ENCODE results near the gene MDM2. TPM values are rescaled to one million over a fixed set of nuclear protein-coding genes. Genes with fewer than 3 reads are reported as not detected.

Gene MDM2
- total and polyA plus RNA-seq, 2 of the 13 experiments (the other 11 are each of a cell fraction or from before 2014, with no cell fraction given), result 29.3 to 314 TPM

DNA sequence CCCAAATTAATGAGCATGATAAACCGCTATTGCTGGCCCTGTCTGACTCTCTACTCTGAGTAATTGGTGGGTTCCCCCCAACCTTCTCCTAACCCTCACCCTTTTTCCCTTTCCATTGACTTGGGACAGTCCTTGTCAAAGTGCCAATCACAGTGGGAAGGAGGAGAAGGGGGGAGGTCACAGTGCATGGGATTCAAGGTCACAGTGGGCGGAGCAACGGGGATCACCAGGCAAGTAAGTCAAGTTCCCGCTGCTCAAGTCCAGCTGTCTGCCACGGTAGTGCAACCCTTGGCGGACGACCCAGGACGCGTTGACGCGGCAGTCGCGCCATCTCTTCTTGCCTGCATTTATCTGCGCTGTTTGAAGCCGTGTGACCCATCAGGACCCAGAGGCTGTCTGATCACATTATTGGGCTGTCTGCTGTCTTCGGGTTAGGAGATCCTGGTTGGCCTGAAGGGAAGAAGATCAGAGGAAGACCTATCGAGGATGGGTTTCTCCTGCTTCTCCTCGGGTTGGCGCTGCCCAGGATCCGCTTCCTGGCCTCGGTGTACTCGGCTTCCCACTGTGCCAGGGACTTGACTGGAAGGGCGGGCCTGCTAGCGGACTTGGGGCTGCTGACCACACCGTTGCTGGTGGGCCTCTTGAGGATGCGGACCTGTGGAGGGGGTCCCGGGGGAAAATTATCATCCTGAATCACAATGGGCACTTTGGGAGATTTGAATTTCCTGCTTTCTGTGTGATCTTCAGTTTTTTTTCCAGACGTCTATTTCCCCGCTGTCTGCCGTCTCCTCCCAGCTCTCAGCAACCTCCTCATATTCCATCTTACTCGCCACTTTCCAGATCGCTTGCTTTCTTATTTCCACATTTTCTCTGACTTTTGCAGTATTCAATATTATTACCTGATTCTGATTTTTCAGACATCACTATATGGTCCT lies 3.1 kb upstream of the MDM2 start (continued):
- TF ChIP-seq, protein P1, sequence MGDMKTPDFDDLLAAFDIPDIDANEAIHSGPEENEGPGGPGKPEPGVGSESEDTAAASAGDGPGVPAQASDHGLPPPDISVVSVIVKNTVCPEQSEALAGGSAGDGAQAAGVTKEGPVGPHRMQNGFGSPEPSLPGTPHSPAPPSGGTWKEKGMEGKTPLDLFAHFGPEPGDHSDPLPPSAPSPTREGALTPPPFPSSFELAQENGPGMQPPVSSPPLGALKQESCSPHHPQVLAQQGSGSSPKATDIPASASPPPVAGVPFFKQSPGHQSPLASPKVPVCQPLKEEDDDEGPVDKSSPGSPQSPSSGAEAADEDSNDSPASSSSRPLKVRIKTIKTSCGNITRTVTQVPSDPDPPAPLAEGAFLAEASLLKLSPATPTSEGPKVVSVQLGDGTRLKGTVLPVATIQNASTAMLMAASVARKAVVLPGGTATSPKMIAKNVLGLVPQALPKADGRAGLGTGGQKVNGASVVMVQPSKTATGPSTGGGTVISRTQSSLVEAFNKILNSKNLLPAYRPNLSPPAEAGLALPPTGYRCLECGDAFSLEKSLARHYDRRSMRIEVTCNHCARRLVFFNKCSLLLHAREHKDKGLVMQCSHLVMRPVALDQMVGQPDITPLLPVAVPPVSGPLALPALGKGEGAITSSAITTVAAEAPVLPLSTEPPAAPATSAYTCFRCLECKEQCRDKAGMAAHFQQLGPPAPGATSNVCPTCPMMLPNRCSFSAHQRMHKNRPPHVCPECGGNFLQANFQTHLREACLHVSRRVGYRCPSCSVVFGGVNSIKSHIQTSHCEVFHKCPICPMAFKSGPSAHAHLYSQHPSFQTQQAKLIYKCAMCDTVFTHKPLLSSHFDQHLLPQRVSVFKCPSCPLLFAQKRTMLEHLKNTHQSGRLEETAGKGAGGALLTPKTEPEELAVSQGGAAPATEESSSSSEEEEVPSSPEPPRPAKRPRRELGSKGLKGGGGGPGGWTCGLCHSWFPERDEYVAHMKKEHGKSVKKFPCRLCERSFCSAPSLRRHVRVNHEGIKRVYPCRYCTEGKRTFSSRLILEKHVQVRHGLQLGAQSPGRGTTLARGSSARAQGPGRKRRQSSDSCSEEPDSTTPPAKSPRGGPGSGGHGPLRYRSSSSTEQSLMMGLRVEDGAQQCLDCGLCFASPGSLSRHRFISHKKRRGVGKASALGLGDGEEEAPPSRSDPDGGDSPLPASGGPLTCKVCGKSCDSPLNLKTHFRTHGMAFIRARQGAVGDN (CRISPR knock-in tag; IDR thresholded peaks at IDR 0.05), result peak; percentile 95
- TF ChIP-seq, protein P2, sequence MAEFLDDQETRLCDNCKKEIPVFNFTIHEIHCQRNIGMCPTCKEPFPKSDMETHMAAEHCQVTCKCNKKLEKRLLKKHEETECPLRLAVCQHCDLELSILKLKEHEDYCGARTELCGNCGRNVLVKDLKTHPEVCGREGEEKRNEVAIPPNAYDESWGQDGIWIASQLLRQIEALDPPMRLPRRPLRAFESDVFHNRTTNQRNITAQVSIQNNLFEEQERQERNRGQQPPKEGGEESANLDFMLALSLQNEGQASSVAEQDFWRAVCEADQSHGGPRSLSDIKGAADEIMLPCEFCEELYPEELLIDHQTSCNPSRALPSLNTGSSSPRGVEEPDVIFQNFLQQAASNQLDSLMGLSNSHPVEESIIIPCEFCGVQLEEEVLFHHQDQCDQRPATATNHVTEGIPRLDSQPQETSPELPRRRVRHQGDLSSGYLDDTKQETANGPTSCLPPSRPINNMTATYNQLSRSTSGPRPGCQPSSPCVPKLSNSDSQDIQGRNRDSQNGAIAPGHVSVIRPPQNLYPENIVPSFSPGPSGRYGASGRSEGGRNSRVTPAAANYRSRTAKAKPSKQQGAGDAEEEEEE (CRISPR knock-in tag; IDR thresholded peaks at IDR 0.05; ENCODE audit: borderline replicate concordance), result no peak
- TF ChIP-seq, protein P3, sequence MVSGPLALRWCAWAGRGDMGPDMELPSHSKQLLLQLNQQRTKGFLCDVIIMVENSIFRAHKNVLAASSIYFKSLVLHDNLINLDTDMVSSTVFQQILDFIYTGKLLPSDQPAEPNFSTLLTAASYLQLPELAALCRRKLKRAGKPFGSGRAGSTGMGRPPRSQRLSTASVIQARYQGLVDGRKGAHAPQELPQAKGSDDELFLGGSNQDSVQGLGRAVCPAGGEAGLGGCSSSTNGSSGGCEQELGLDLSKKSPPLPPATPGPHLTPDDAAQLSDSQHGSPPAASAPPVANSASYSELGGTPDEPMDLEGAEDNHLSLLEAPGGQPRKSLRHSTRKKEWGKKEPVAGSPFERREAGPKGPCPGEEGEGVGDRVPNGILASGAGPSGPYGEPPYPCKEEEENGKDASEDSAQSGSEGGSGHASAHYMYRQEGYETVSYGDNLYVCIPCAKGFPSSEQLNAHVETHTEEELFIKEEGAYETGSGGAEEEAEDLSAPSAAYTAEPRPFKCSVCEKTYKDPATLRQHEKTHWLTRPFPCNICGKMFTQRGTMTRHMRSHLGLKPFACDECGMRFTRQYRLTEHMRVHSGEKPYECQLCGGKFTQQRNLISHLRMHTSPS (CRISPR knock-in tag; IDR thresholded peaks at IDR 0.05; ENCODE audit: low read depth), result peak; percentile 53; the same call in 1 of the 2 replicates
- TF ChIP-seq ARID2 (CRISPR knock-in tag; IDR thresholded peaks at IDR 0.05; ENCODE audit: borderline replicate concordance) (no peak; the same call in 1 of the 2 replicates), ZNF3 (CRISPR knock-in tag; IDR thresholded peaks at IDR 0.05) (peak; percentile 60; the same call in 1 of the 2 replicates), SAFB2 (CRISPR knock-in tag; IDR thresholded peaks at IDR 0.05; ENCODE audit: borderline replicate concordance, low read depth) (peak; percentile 51; the same call in 1 of the 2 replicates), ZNF496 (CRISPR knock-in tag; IDR thresholded peaks at IDR 0.05; ENCODE audit: insufficient replicate concordance) (no peak), MXI1 (IDR thresholded peaks at IDR 0.05; ENCODE audit: borderline replicate concordance, low read depth, low read length) (peak; percentile 41; the same call in 1 of the 3 replicates), MED1 (CRISPR knock-in tag; IDR thresholded peaks at IDR 0.05) (peak; percentile 86)
- TF ChIP-seq, protein P4, sequence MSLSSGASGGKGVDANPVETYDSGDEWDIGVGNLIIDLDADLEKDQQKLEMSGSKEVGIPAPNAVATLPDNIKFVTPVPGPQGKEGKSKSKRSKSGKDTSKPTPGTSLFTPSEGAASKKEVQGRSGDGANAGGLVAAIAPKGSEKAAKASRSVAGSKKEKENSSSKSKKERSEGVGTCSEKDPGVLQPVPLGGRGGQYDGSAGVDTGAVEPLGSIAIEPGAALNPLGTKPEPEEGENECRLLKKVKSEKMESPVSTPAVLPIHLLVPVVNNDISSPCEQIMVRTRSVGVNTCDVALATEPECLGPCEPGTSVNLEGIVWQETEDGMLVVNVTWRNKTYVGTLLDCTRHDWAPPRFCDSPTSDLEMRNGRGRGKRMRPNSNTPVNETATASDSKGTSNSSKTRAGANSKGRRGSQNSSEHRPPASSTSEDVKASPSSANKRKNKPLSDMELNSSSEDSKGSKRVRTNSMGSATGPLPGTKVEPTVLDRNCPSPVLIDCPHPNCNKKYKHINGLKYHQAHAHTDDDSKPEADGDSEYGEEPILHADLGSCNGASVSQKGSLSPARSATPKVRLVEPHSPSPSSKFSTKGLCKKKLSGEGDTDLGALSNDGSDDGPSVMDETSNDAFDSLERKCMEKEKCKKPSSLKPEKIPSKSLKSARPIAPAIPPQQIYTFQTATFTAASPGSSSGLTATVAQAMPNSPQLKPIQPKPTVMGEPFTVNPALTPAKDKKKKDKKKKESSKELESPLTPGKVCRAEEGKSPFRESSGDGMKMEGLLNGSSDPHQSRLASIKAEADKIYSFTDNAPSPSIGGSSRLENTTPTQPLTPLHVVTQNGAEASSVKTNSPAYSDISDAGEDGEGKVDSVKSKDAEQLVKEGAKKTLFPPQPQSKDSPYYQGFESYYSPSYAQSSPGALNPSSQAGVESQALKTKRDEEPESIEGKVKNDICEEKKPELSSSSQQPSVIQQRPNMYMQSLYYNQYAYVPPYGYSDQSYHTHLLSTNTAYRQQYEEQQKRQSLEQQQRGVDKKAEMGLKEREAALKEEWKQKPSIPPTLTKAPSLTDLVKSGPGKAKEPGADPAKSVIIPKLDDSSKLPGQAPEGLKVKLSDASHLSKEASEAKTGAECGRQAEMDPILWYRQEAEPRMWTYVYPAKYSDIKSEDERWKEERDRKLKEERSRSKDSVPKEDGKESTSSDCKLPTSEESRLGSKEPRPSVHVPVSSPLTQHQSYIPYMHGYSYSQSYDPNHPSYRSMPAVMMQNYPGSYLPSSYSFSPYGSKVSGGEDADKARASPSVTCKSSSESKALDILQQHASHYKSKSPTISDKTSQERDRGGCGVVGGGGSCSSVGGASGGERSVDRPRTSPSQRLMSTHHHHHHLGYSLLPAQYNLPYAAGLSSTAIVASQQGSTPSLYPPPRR (CRISPR knock-in tag; IDR thresholded peaks at IDR 0.05; ENCODE audit: borderline replicate concordance), result peak; percentile 91
- TF ChIP-seq, protein P5, sequence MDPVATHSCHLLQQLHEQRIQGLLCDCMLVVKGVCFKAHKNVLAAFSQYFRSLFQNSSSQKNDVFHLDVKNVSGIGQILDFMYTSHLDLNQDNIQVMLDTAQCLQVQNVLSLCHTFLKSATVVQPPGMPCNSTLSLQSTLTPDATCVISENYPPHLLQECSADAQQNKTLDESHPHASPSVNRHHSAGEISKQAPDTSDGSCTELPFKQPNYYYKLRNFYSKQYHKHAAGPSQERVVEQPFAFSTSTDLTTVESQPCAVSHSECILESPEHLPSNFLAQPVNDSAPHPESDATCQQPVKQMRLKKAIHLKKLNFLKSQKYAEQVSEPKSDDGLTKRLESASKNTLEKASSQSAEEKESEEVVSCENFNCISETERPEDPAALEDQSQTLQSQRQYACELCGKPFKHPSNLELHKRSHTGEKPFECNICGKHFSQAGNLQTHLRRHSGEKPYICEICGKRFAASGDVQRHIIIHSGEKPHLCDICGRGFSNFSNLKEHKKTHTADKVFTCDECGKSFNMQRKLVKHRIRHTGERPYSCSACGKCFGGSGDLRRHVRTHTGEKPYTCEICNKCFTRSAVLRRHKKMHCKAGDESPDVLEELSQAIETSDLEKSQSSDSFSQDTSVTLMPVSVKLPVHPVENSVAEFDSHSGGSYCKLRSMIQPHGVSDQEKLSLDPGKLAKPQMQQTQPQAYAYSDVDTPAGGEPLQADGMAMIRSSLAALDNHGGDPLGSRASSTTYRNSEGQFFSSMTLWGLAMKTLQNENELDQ (CRISPR knock-in tag; IDR thresholded peaks at IDR 0.05; ENCODE audit: borderline replicate concordance), result no peak

Measured in HepG2 (cell line).